Ovary (tissue), 3 donors: ENCODE measurements around the gene PTPN12.

Source experiments
- CTCF ChIP-seq, 3 donors: fragments of 450-650 bp in 2 of 3; fragments of 200-600 bp in 1 of 3; IDR thresholded peaks; one replicate each; pipeline versions ENCODE4 v1.5.1 to v1.8.0; 2016 to 2022; ENCODE audit warnings: antibody characterized with exemption in 3 of 3, mild to moderate bottlenecking in 1 of 3
- EP300 ChIP-seq: sonication (generic); formaldehyde crosslinking; IDR thresholded peaks from one replicate; pipeline ENCODE4 v1.6.1; 2017; ENCODE audit warnings: antibody characterized with exemption
- POLR2A ChIP-seq: fragments of 450-650 bp; IDR thresholded peaks from one replicate; pipeline ENCODE4 v1.6.1; 2017; ENCODE audit warnings: antibody characterized with exemption, mild to moderate bottlenecking, moderate library complexity
- donor health status: DM: no; HTN: no; CAD: no.

GRCh38 chr7:77529279-77529678, 7.8 kb upstream of the PTPN12 start:
- no peak for TF ChIP-seq POLR2A
- no peak for TF ChIP-seq CTCF (IDR thresholded peaks at IDR 0.05)
- no peak for TF ChIP-seq EP300
